Uterine smooth muscle cell (primary cell): Measurements from ENCODE around the gene VSNL1. TPM values are rescaled to one million over a fixed set of nuclear protein-coding genes. Genes with fewer than 3 reads are reported as not detected.

ENCODE experiments used
- total RNA-seq: library from RNA; depleted of rRNA; stranded (reverse); fragments of >200 nt; gene quantifications from 2 replicates; pipeline ENCODE4 v1.2.3, GENCODE V29; 2014

Gene VSNL1
- 0.77 and 0.87 TPM in 2 replicates for total RNA-seq

DNA sequence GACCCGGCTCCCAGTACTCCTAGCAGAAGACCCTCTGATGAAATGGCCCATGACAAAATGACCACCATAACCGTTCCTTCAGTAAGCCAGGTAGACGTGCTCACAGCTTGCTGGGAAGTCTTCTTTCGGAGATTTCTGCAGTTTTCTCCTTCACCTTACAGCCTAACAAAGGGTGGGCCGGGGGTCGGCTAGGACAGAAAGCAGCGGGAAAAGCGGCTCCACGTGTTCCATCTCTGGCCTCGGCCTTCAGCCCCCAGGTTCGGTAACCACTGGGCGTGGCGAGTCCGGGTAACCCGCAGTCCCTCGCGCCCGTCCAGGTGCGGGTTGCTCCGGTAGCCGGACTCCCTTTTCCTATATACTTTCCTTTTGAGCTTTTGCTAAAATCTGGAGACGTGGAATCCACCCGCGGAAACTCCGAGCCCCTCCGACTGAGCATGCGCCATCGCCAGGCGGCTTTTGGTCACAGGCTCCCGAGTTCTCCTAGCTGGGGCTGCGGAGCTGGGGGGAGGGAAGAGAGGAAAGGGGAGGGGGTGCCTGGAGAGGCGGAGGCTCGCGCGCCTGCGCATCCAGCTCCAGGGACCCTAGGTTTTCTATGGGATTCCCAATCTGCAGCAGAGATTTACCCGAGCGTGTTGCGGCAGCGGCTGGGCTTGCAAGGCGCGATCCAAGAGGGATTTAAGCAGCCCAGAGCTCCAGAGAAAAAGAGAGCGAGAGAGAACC is at the start of gene VSNL1:
VSNL1 (plus strand) TSS at position 604 of the 720 bp plus-strand sequence. CDS start 51,379 bp downstream, outside the sequence.

DNA sequence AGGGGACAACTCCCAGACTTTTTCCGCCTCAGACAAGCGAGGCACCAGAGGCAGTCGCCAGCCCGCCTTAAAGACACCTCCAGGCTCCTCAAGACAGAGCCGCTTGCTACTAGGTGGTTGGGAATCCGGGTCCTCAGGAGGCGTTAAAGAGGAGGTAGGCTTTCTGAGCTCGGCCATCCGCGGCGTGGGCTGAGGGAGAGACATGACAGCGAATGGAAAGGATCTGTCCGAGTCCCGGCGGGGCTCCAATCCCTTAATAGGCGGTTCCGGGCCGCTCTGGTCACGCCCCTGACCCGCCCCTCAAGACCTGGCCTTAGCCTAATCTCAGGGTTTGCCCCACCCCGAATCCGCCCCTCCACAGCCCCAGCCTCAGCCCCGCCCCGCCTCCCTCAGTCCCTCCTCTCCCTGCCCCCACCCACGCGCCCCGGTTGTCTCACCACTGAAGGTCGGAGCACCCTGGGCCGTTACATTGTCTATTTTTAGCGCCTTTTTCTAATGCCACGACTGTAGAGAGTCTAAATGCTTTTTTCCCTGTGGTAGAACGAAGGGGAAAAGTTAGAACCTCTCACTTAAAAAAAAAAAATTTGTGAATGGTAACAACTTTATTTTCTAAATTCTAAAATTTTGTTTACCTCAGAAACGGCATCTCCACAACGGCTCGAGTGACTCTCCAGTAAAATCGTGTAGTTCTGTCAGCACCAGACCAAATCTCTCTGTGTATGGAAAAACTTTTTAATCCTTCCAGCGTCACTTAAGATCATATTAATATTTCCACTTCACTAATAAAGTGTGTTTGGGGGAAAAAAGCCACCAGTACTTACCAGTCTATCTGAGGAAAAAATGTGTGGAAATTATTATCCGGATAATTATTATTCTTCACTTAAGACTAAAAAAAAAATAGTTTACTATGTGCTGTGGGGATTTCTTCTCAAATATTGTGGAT is 22.0 kb upstream of the VSNL1 start, which contains the start of gene RAD51AP2:
RAD51AP2 (minus strand) TSS at position 229 of the 943 bp plus-strand sequence; CDS start at position 204, 25 bp downstream.

Other genes with a start within 250 kb of the VSNL1 start
- 0.11 TPM in 1 of 2 replicates, not detected in the other for gene RAD51AP2, start 22.3 kb upstream of the VSNL1 start, total RNA-seq
- gene SMC6, start 213.1 kb downstream of the VSNL1 start, total RNA-seq = 27.2 and 36.1 TPM in 2 replicates
- gene GEN1, start 213.4 kb downstream of the VSNL1 start, total RNA-seq = 8.1 and 29.0 TPM in 2 replicates